Measurements from ENCODE around the gene HMG20B. TPM values are rescaled to one million over a fixed set of nuclear protein-coding genes. Genes with fewer than 3 reads are reported as not detected.

HMG20B gene
- total RNA-seq, 2 experiments from 2014 or later, result 58.5 to 59.5 TPM

GRCh38 chr19:3543150-3544057, 29.3 kb upstream of the HMG20B start:
- ATAC-seq (ENCODE audit: low read depth) (no peak), DNase-seq (no peak)
- no peaks in the 10 kb centered on the region for H3K27me3 Mint-ChIP-seq
- H3K4me3 Mint-ChIP-seq, result no peak overlapping the region
- POLR2A ChIA-PET, result no interaction called here
- peaks cover 5% of the 10 kb centered on the region for H3K4me1 Mint-ChIP-seq
- no peaks in the 10 kb centered on the region for H3K9me3 Mint-ChIP-seq
- H3K27ac Mint-ChIP-seq, result no peak overlapping the region
- H3K36me3 Mint-ChIP-seq, result peaks cover 9% of the 10 kb centered on the region

- H3K27me3 Mint-ChIP-seq, result no peaks in the 10 kb centered on the region
- POLR2A ChIA-PET, result no interaction called here
Observed at GRCh38 chr19:3544058-3544376, 28.7 kb upstream of the HMG20B start.

DNA sequence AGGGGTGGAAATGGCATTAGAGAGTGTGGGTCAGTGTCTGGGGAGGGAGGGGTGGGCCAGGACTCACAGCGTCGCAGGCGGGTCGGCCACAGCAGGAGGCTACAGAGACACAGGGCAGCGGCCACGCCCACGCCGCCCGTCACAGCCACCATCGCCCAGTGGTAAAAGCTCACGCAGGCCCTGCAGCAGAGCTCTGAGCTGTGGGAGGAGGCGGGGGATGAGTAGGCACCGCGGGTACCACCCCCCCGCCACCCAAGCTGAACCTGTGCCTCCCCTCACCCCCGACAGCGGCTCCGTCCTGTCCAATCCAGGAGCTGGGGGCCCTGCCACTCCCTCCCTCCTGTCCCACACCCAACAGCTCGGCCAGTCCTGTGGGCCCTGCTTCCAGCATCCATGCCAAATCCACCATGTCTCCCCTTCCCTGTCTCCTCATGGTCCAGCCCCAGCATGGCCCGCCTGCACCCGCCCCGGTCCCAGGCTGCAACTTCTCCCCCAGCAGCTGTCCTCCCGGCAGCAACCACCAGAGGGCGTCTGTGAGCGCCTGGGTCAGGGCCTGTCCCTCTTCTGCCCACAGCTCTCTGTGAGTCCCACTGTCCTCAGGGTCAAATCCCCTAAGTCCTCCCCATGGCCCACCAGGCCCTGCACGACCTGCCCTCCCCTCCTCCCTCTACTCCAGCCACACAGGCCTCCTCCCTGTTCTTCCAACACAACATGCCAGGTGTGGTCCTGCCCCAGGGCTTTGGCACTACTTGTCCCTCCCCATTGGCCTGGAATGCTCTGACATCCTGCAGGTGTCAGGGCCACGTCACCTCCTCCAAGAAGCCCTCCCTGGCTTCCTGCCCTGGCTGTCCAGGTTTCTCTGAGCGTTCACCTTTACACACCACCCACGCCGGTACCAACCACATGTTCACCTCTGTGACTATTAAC, 27.7 kb upstream of the HMG20B start:
- POLR2A ChIA-PET, result interaction anchor here (0.6 to 0.9 kb wide), 2 partner anchors 29 to 1287 kb away, joined by 3 read pairs; no protein-coding TSS in a partner anchor
- Mint-ChIP-seq H3K9me3 (no peaks in the 10 kb centered on the region), H3K36me3 (peaks cover 5% of the 10 kb centered on the region), H3K4me1 (peaks cover 5% of the 10 kb centered on the region), H3K27me3 (no peaks in the 10 kb centered on the region), H3K27ac (peak overlapping the region; percentile 86), H3K4me3 (no peak overlapping the region)
- DNase-seq (peak; percentile 90), ATAC-seq (ENCODE audit: low read depth) (peak; percentile 58)

More at GRCh38 chr19:3544058-3544376, 28.7 kb upstream of the HMG20B start:
- no peaks in the 10 kb centered on the region for H3K9me3 Mint-ChIP-seq
- H3K27ac Mint-ChIP-seq, result no peak overlapping the region
- peaks cover 9% of the 10 kb centered on the region for H3K36me3 Mint-ChIP-seq
- DNase-seq (no peak), ATAC-seq (ENCODE audit: low read depth) (no peak)
- no peak overlapping the region for H3K4me3 Mint-ChIP-seq
- H3K4me1 Mint-ChIP-seq, result peaks cover 5% of the 10 kb centered on the region

- peaks cover 4% of the 10 kb centered on the region for H3K36me3 Mint-ChIP-seq
- peak overlapping the region; percentile 71 for H3K27ac Mint-ChIP-seq
- no peaks in the 10 kb centered on the region for H3K27me3 Mint-ChIP-seq
- ATAC-seq (ENCODE audit: low read depth) (no peak), DNase-seq (no peak)
- H3K9me3 Mint-ChIP-seq, result no peaks in the 10 kb centered on the region
- H3K4me3 Mint-ChIP-seq, result no peak overlapping the region
- peaks cover 5% of the 10 kb centered on the region for H3K4me1 Mint-ChIP-seq
- POLR2A ChIA-PET, result interaction anchor here (0.6 to 0.9 kb wide), 2 partner anchors 28 to 1288 kb away, joined by 3 read pairs; no protein-coding TSS in a partner anchor
Observed at GRCh38 chr19:3545669-3546034, 27.1 kb upstream of the HMG20B start.

DNA sequence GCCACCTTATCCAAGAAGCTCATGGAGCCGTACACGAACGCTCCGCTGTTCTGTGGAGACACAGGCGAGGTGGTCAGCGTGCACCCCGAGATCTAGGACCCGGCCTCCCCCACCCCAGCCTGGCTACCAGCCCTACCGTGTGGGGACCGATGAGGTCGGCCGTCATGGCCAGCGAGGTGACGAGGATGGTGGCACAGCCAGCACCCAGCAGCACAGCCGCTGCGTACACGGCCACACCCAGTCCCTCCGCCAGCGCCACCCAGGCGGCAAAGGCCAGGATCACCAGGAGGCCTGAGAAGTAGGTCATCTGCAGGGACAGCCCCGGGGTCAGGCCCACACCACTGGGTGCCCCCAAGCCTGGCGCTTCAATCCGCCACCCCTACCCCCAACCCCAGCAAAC, 26.6 kb upstream of the HMG20B start:
- Mint-ChIP-seq H3K4me1 (peaks cover 5% of the 10 kb centered on the region), H3K36me3 (peaks cover 6% of the 10 kb centered on the region), H3K4me3 (no peak overlapping the region), H3K27me3 (no peaks in the 10 kb centered on the region), H3K27ac (peak overlapping the region; percentile 71), H3K9me3 (no peaks in the 10 kb centered on the region)
- POLR2A ChIA-PET, result interaction anchor here (1.3 kb wide), 1 partner anchor 11 kb away, joined by 4 read pairs; the partner anchor contains the start of gene MFSD12
- ATAC-seq (ENCODE audit: low read depth) (no peak), DNase-seq (no peak)

DNA sequence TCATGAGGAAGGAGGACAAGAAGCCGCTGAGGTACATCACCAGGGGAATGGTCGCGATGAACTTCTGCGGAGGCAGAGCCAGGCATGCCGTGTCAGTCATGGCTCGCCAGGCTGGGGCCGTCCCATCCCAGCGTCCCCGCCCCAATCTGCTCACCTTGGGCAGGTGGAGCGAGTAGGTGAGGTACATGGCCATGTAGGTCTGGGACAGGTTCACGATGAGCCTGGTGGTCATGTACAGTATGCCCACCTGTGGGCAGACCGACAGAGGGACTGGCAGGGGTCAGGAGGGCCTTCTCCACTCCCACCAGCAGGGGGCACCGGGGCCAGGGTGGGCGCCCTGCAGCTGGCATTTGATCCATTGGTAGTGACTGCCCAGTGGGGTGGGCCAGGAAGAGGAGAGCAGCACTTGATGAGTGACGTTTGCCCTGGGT, 25.4 kb upstream of the HMG20B start:
- POLR2A ChIA-PET, result interaction anchor here (1.3 kb wide), 1 partner anchor 10 kb away, joined by 4 read pairs; the partner anchor contains the start of gene MFSD12
- Mint-ChIP-seq H3K9me3 (no peaks in the 10 kb centered on the region), H3K4me3 (no peak overlapping the region), H3K36me3 (peaks cover 6% of the 10 kb centered on the region), H3K4me1 (peaks cover 8% of the 10 kb centered on the region), H3K27me3 (no peaks in the 10 kb centered on the region), H3K27ac (no peak overlapping the region)
- DNase-seq (peak; percentile 51), ATAC-seq (ENCODE audit: low read depth) (no peak)

- Mint-ChIP-seq H3K9me3 (no peaks in the 10 kb centered on the region), H3K27me3 (no peaks in the 10 kb centered on the region), H3K27ac (no peak overlapping the region), H3K4me3 (no peak overlapping the region), H3K36me3 (peaks cover 6% of the 10 kb centered on the region), H3K4me1 (peaks cover 11% of the 10 kb centered on the region)
- DNase-seq, result no peak
- POLR2A ChIA-PET, result no interaction called here
- no peak for ATAC-seq (ENCODE audit: low read depth)
Observed at GRCh38 chr19:3547767-3548282, 24.9 kb upstream of the HMG20B start.

GRCh38 chr19:3548606-3549005, 24.1 kb upstream of the HMG20B start:
- ATAC-seq (ENCODE audit: low read depth) (no peak), DNase-seq (no peak)
- H3K9me3 Mint-ChIP-seq, result no peaks in the 10 kb centered on the region
- peaks cover 6% of the 10 kb centered on the region for H3K36me3 Mint-ChIP-seq
- H3K4me1 Mint-ChIP-seq, result peaks cover 15% of the 10 kb centered on the region
- H3K27me3 Mint-ChIP-seq, result no peaks in the 10 kb centered on the region
- no peak overlapping the region for H3K4me3 Mint-ChIP-seq
- no peak overlapping the region for H3K27ac Mint-ChIP-seq
- POLR2A ChIA-PET, result interaction anchor here (0.6 kb wide), 1 partner anchor 1281 kb away, joined by 6 read pairs; no protein-coding TSS in a partner anchor

- DNase-seq (no peak), ATAC-seq (ENCODE audit: low read depth) (no peak)
- Mint-ChIP-seq H3K9me3 (no peaks in the 10 kb centered on the region), H3K36me3 (peaks cover 6% of the 10 kb centered on the region), H3K27me3 (no peaks in the 10 kb centered on the region), H3K4me3 (no peak overlapping the region), H3K4me1 (peaks cover 20% of the 10 kb centered on the region), H3K27ac (no peak overlapping the region)
- POLR2A ChIA-PET, result no interaction called here
Observed at GRCh38 chr19:3549816-3550215, 22.9 kb upstream of the HMG20B start.

DNA sequence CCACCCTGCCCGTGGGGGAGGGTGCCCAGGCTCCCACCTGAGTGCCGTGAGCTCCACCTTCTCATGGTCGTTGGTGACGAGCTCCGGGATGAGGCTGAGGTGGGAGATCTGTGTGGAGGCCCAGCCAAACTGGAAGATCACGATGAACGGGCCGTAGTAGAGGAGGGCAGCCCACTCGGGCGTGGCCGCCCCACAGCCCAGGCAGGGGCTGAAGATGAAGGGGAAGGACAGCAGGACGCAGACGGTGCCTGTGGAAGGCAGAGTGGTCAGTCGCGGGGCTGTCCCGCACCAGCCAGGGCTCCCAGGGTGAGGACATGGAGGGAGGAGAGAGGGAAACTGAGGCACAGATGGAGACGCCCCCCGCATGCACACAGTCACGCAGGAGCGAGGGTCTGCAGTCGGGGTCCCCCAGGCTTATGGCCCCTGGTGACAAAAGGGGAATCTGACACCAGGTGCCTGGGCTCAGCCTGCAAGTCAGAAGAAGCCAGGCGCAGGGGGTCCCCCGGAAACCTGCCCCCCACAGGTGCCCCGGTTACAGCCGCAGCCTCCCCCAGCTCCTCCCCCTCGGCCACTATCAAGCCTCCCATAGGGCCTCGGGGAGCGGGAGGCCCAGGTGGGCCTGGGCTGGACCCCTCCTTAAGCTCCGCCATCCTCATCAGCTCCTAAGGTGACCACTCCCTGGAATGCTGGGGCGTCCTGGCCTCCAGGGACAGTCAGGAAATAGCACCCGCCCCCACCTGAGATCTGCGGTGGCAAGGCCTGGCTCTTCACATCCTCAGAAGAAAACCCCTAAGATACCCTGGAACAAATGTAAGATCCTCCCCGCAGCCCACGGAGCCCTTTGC, 21.6 kb upstream of the HMG20B start:
- Mint-ChIP-seq H3K36me3 (peaks cover 2% of the 10 kb centered on the region), H3K4me1 (peaks cover 26% of the 10 kb centered on the region), H3K27me3 (no peaks in the 10 kb centered on the region), H3K9me3 (no peaks in the 10 kb centered on the region), H3K27ac (peak overlapping the region; percentile 30), H3K4me3 (no peak overlapping the region)
- no peak for DNase-seq
- POLR2A ChIA-PET, result no interaction called here
- no peak for ATAC-seq (ENCODE audit: low read depth)

- Mint-ChIP-seq H3K27ac (peak overlapping the region; percentile 30), H3K4me1 (peaks cover 32% of the 10 kb centered on the region), H3K36me3 (peaks cover 2% of the 10 kb centered on the region), H3K9me3 (no peaks in the 10 kb centered on the region), H3K4me3 (no peak overlapping the region), H3K27me3 (no peaks in the 10 kb centered on the region)
- POLR2A ChIA-PET, result no interaction called here
- DNase-seq (no peak), ATAC-seq (ENCODE audit: low read depth) (no peak)
Observed at GRCh38 chr19:3551792-3552095, 21.0 kb upstream of the HMG20B start.

- ATAC-seq (ENCODE audit: low read depth) (peak; percentile 40), DNase-seq (peak; percentile 55)
- Mint-ChIP-seq H3K9me3 (no peaks in the 10 kb centered on the region), H3K27ac (peak overlapping the region; percentile 95), H3K4me1 (peaks cover 36% of the 10 kb centered on the region), H3K27me3 (no peaks in the 10 kb centered on the region), H3K4me3 (peak overlapping the region; percentile 80), H3K36me3 (peaks cover 2% of the 10 kb centered on the region)
- POLR2A ChIA-PET, result interaction anchor here (0.6 to 1.4 kb wide), 11 partner anchors 12 to 1302 kb away, joined by 3 to 8 read pairs (median 3); partner anchors contain the start of genes APBA3 and DAPK3
Observed at GRCh38 chr19:3554254-3555083, 18.3 kb upstream of the HMG20B start.
